Lower leg skin (tissue), 4 donors: ENCODE data around the gene BBS9. TPM values are rescaled to one million over a fixed set of nuclear protein-coding genes. Genes with fewer than 3 reads are reported as not detected.

Experiments
- DNase-seq, 2 donors: peaks; one replicate each; pipeline ENCODE4 v3.0.0-alpha.2; 2019; ENCODE audit warnings: low spot score in 2 of 2
- H3K4me3 ChIP-seq: fragments of 200-600 bp; sonication (generic); 2 replicates; pipeline ENCODE4 v1.5.1; 2017; ENCODE audit warnings: mild to moderate bottlenecking, low read depth; ENCODE audit not compliant: poor library complexity, severe bottlenecking
- POLR2A ChIP-seq, 2 donors: fragments of 450-650 bp; IDR thresholded peaks; one replicate each; pipeline ENCODE4 v1.6.1; 2016 to 2017; ENCODE audit warnings: antibody characterized with exemption in 2 of 2, mild to moderate bottlenecking in 1 of 2, moderate library complexity in 1 of 2
- WGBS, 2 donors: methylation state at CpG; one replicate each; pipeline ENCODE4 v1.1.5; 2018; 5-methylcytosine and 5-hydroxymethylcytosine counted together
- intact Hi-C: fragments of 100-400 bp; cut with DNase I; formaldehyde crosslinking; loops from one replicate; pipeline ENCODE4 v1.15.0; 2023; ENCODE audit warnings: low total_unique reads
- total RNA-seq, 4 donors: library from RNA; depleted of rRNA; stranded (reverse); fragments of >200 nt; gene quantifications; one replicate each; pipeline ENCODE4 v1.1.0, GENCODE V29; 2016
- TF ChIP-seq, protein P1 (sequence below), 3 donors: fragments of 450-650 bp; IDR thresholded peaks; one replicate each; pipeline ENCODE4 v1.5.1; 2016; ENCODE audit warnings: antibody characterized with exemption in 3 of 3, mild to moderate bottlenecking in 3 of 3, moderate library complexity in 2 of 3

The BBS9 gene
- total RNA-seq, 4 donors from 2014 or later = 10.1 to 25.1 (median 11.2) TPM

DNA sequence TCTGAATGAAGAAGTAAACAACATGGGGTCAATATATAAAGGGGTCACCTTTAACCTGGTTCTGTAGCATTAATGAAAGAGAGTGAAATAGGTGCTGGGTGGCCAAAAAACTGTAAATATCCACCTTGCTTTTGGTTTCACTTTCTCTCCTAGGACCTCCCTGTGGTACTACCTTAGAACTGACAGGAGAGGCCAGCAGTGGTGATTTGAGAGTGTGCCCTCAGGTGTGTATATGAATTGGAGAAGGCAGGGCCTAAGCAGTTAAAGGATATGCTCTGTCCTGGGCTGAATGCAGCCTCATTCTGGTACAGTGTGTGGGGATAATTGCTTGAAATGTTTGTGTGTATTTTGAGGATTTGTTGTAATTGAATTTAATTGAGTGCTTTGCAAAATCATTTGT lies 62.0 kb downstream of the BBS9 start:
- no peak for DNase-seq
- H3K4me3 ChIP-seq = no peak overlapping the region
- intact Hi-C loops = no loop called here
- TF ChIP-seq, protein P1, sequence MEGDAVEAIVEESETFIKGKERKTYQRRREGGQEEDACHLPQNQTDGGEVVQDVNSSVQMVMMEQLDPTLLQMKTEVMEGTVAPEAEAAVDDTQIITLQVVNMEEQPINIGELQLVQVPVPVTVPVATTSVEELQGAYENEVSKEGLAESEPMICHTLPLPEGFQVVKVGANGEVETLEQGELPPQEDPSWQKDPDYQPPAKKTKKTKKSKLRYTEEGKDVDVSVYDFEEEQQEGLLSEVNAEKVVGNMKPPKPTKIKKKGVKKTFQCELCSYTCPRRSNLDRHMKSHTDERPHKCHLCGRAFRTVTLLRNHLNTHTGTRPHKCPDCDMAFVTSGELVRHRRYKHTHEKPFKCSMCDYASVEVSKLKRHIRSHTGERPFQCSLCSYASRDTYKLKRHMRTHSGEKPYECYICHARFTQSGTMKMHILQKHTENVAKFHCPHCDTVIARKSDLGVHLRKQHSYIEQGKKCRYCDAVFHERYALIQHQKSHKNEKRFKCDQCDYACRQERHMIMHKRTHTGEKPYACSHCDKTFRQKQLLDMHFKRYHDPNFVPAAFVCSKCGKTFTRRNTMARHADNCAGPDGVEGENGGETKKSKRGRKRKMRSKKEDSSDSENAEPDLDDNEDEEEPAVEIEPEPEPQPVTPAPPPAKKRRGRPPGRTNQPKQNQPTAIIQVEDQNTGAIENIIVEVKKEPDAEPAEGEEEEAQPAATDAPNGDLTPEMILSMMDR (IDR thresholded peaks at IDR 0.05) = no peak
- TF ChIP-seq POLR2A (IDR thresholded peaks at IDR 0.05) = no peak

DNA sequence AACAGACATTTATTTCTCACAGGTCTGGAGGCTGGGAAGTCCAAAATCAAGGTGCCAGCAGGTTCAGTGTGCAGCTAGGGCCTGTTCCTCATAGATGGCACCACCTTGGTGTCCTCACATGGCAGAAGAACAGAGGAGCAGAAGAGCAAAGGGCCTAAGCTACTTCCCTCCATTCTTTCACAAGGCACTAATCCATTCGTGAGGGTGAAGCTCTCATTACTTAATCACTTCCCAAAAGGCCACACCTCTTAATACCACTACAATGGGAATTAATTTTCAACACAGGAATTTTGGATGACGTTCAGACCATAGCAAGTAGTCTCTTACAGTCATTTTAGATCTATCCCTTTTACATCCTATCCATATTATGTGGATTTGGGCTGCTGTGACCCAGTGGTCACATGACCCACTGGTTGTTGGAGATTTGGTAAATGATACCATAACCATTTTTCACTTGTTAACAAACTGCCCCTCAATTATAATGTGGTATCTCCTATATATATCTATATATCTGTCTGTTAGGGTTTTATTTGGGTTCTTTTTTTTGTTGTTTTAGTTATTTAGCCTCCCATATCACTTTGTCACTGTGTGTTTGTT lies 63.4 kb downstream of the BBS9 start:
- WGBS, 2 donors = 67 to 78% methylated on average over 2 of the region's 2 CpGs
- H3K4me3 ChIP-seq = no peak overlapping the region
- DNase-seq = no peak

DNA sequence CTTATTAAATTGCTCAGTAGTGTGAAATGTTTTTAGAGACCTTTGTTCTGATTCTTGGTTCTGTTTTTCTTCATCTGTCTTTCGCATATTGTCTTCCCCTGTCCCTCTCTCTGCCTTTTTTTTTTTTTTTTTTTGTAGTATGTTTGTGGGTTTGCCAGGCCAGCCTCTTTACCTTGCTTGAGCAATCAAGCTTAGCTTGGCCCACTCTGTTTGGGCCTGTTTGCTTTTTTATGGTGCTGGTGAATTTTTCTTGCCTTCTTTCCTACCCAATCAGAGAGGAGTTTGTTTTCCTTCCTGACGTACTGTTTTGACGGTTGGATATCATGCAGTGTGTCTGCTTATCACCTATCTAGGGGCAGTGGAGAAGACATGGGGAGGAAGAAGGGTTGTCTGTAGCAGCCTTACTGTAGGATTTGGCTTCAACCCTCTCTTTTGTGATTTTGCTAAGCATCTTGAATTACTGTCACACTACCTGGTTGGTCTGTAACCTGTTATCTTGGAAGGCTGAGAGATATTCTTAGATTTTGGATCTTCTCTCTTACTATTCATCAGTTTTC lies 64.0 kb downstream of the BBS9 start:
- intact Hi-C loops = no loop called here
- no peak for TF ChIP-seq POLR2A (IDR thresholded peaks at IDR 0.05)
- TF ChIP-seq, protein P1 (IDR thresholded peaks at IDR 0.05) = no peak
- H3K4me3 ChIP-seq = no peak overlapping the region
- no peak for DNase-seq
- 97 to 100% methylated on average over 3 of the region's 3 CpGs for WGBS, 2 donors

More for the DNA sequence above, 63.4 kb downstream of the BBS9 start:
- intact Hi-C loops = no loop called here
- TF ChIP-seq, protein P1 (IDR thresholded peaks at IDR 0.05) = no peak
- no peak for TF ChIP-seq POLR2A (IDR thresholded peaks at IDR 0.05)

DNA sequence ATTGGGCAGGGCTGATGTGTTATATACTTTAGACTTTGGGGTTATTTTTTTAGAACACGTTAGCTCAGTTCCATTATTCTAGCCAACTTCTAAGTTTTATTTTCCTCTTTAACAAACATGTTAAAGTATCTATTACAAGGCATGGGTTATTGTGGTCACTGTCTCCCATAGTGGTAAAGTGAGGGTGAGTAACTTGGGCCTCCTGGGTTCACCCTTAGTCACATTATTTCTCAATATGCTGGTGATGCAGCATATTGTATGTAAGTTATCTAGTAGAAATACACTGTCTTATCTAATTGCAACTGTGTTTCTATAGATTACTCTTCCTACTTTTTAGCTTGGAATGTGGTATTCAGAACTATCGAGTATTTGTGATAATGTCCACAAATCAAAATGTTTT lies 65.9 kb downstream of the BBS9 start:
- H3K4me3 ChIP-seq = no peak overlapping the region
- no peak for DNase-seq
- intact Hi-C loops = no loop called here
- WGBS, 2 donors = 86 to 88% methylated on average over 2 of the region's 2 CpGs
- no peak for TF ChIP-seq POLR2A (IDR thresholded peaks at IDR 0.05)
- TF ChIP-seq, protein P1 (IDR thresholded peaks at IDR 0.05) = no peak

DNA sequence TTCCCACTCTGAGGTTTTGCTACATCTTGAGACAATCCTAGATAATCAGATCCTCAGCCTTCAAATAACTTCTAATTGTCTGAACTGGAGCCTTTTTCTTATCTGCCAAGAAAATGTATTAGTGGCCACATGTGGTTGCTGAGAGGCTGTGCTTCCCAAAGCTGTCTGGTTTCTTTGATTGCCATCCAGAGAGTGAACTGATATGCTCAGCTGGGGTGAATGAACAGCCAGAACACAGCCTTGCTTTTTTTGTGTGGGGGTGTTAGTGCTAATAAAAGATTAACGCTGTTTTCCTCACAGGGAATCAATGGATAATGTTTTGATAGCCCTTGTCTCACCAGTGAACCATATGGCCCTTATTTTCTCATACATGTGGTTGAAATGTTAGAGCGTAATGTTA lies 66.9 kb downstream of the BBS9 start:
- TF ChIP-seq, protein P1 (IDR thresholded peaks at IDR 0.05) = no peak
- TF ChIP-seq POLR2A (IDR thresholded peaks at IDR 0.05) = no peak
- no peak for DNase-seq
- WGBS, 2 donors = 75 to 77% methylated on average over 2 of the region's 2 CpGs
- H3K4me3 ChIP-seq = no peak overlapping the region
- intact Hi-C loops = no loop called here

DNA sequence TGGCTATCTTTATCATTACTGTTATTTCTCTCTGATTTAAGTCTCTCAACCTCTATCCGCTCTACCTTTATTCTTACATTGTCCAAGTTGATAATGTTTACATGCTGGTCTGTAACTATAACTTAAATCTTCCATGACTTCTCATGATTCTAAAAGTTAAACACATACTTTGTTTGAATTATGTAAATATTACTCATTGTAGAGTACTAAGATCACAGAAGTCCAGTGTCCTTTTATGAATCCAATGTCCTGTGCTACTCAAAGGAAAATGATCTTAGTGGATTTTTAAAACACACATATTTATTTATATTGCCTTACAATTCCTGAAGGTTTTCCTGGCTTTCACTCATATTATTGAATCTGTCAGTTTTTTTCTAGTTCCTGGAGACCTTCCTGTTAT lies 70.9 kb downstream of the BBS9 start:
- intact Hi-C loops = no loop called here
- DNase-seq = no peak
- H3K4me3 ChIP-seq = no peak overlapping the region
- no peak for TF ChIP-seq POLR2A (IDR thresholded peaks at IDR 0.05)
- TF ChIP-seq, protein P1 (IDR thresholded peaks at IDR 0.05) = no peak
- WGBS, 2 donors = 97 to 100% methylated on average over 1 of the region's 1 CpG
